Measurements from ENCODE around the gene KLHL26.

Gene KLHL26

GRCh38 chr19:18617562-18617961, 19.3 kb upstream of the KLHL26 start:
- H3K9me3 ChIP-seq (ENCODE audit: insufficient read depth, low read depth, low read length): no peaks in the 10 kb centered on the region
- no peaks in the 10 kb centered on the region for H3K4me1 ChIP-seq (ENCODE audit: insufficient read depth, low read length, poor library complexity, severe bottlenecking)
- no peaks in the 10 kb centered on the region for H3K9me2 ChIP-seq (replicated peaks; ENCODE audit: low read depth, low read length)
- H3K9ac ChIP-seq (ENCODE audit: low read depth, low read length, poor library complexity, severe bottlenecking): no peak overlapping the region
- no peaks in the 10 kb centered on the region for H3K79me2 ChIP-seq (ENCODE audit: insufficient read depth, low read length)
- no peak overlapping the region for H2AFZ ChIP-seq (ENCODE audit: low read length)
- H3K4me3 ChIP-seq (ENCODE audit: low read length, poor library complexity, severe bottlenecking): no peak overlapping the region
- no peaks in the 10 kb centered on the region for H4K20me1 ChIP-seq (ENCODE audit: insufficient read depth, low read length, poor library complexity, severe bottlenecking)
- no peak for TF ChIP-seq EZH2phosphoT487 (IDR thresholded peaks at IDR 0.05; ENCODE audit: borderline replicate concordance)
- TF ChIP-seq, protein P1, sequence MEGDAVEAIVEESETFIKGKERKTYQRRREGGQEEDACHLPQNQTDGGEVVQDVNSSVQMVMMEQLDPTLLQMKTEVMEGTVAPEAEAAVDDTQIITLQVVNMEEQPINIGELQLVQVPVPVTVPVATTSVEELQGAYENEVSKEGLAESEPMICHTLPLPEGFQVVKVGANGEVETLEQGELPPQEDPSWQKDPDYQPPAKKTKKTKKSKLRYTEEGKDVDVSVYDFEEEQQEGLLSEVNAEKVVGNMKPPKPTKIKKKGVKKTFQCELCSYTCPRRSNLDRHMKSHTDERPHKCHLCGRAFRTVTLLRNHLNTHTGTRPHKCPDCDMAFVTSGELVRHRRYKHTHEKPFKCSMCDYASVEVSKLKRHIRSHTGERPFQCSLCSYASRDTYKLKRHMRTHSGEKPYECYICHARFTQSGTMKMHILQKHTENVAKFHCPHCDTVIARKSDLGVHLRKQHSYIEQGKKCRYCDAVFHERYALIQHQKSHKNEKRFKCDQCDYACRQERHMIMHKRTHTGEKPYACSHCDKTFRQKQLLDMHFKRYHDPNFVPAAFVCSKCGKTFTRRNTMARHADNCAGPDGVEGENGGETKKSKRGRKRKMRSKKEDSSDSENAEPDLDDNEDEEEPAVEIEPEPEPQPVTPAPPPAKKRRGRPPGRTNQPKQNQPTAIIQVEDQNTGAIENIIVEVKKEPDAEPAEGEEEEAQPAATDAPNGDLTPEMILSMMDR (conservative IDR thresholded peaks at IDR 0.05; ENCODE audit: low read length): no peak
- no peaks in the 10 kb centered on the region for H3K36me3 ChIP-seq (ENCODE audit: insufficient read depth, low read length)
- no peaks in the 10 kb centered on the region for H3K27me3 ChIP-seq (ENCODE audit: insufficient read depth, low read length, poor library complexity, severe bottlenecking)
- no peak overlapping the region for H3K4me2 ChIP-seq (ENCODE audit: low read depth, low read length, poor library complexity, severe bottlenecking)
- H3F3A ChIP-seq (ENCODE audit: low read depth): no peaks in the 10 kb centered on the region

DNA sequence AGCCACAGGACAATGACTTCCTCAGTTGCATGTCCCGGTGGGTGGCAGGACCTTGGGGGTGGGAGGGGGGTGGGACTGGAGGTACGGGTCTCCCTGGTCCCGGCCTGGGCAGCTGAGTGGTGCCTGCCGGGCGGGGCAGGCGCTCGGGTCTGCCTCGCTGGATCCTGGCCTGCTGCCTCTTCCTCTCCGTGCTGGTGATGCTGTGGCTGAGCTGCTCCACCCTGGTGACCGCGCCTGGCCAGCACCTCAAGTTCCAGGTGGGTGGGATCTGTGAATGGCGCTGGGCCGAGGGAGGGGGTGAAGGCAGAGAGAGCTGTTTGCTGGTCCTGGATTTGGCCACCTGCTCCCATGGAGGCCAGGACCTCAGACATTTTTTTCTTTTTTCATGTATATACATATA, 18.6 kb upstream of the KLHL26 start:
- Histone ChIP-seq H3K4me2 (ENCODE audit: low read depth, low read length, poor library complexity, severe bottlenecking) (no peak overlapping the region), H3K27me3 (ENCODE audit: insufficient read depth, low read length, poor library complexity, severe bottlenecking) (no peaks in the 10 kb centered on the region), H3K4me3 (ENCODE audit: low read length, poor library complexity, severe bottlenecking) (no peak overlapping the region), H3K36me3 (ENCODE audit: insufficient read depth, low read length) (no peaks in the 10 kb centered on the region), H3K4me1 (ENCODE audit: insufficient read depth, low read length, poor library complexity, severe bottlenecking) (no peaks in the 10 kb centered on the region), H3F3A (ENCODE audit: low read depth) (no peaks in the 10 kb centered on the region), H2AFZ (ENCODE audit: low read length) (no peak overlapping the region), H3K9me3 (ENCODE audit: insufficient read depth, low read depth, low read length) (no peaks in the 10 kb centered on the region), H3K9ac (ENCODE audit: low read depth, low read length, poor library complexity, severe bottlenecking) (no peak overlapping the region), H3K9me2 (replicated peaks; ENCODE audit: low read depth, low read length) (no peaks in the 10 kb centered on the region), H4K20me1 (ENCODE audit: insufficient read depth, low read length, poor library complexity, severe bottlenecking) (no peaks in the 10 kb centered on the region), H3K79me2 (ENCODE audit: insufficient read depth, low read length) (no peaks in the 10 kb centered on the region)
- TF ChIP-seq, protein P1 (conservative IDR thresholded peaks at IDR 0.05; ENCODE audit: low read length): no peak
- no peak for TF ChIP-seq EZH2phosphoT487 (IDR thresholded peaks at IDR 0.05; ENCODE audit: borderline replicate concordance)

- H3K9me2 ChIP-seq (replicated peaks; ENCODE audit: low read depth, low read length): no peaks in the 10 kb centered on the region
- H3K4me2 ChIP-seq (ENCODE audit: low read depth, low read length, poor library complexity, severe bottlenecking): no peak overlapping the region
- no peaks in the 10 kb centered on the region for H3K27me3 ChIP-seq (ENCODE audit: insufficient read depth, low read length, poor library complexity, severe bottlenecking)
- H4K20me1 ChIP-seq (ENCODE audit: insufficient read depth, low read length, poor library complexity, severe bottlenecking): no peaks in the 10 kb centered on the region
- H3K4me1 ChIP-seq (ENCODE audit: insufficient read depth, low read length, poor library complexity, severe bottlenecking): no peaks in the 10 kb centered on the region
- no peak overlapping the region for H2AFZ ChIP-seq (ENCODE audit: low read length)
- no peak overlapping the region for H3K4me3 ChIP-seq (ENCODE audit: low read length, poor library complexity, severe bottlenecking)
- H3K9me3 ChIP-seq (ENCODE audit: insufficient read depth, low read depth, low read length): no peaks in the 10 kb centered on the region
- no peak for TF ChIP-seq EZH2phosphoT487 (IDR thresholded peaks at IDR 0.05; ENCODE audit: borderline replicate concordance)
- TF ChIP-seq, protein P1 (conservative IDR thresholded peaks at IDR 0.05; ENCODE audit: low read length): no peak
- H3F3A ChIP-seq (ENCODE audit: low read depth): no peaks in the 10 kb centered on the region
- H3K79me2 ChIP-seq (ENCODE audit: insufficient read depth, low read length): no peaks in the 10 kb centered on the region
- H3K36me3 ChIP-seq (ENCODE audit: insufficient read depth, low read length): no peaks in the 10 kb centered on the region
- no peak overlapping the region for H3K9ac ChIP-seq (ENCODE audit: low read depth, low read length, poor library complexity, severe bottlenecking)
Measured at GRCh38 chr19:18620311-18620710, 16.5 kb upstream of the KLHL26 start.

Measured in Loucy (cell line).